ENCODE data around the gene GRHPR. TPM values are rescaled to one million over a fixed set of nuclear protein-coding genes. Genes with fewer than 3 reads are reported as not detected.

GRHPR gene
- total RNA-seq, result 84.3 to 101 TPM (median 86.3 TPM) in 3 replicates
- long read RNA-seq, transcript GRHPR-201 (9 exons, 1,280 nt), result major isoform, 59 of 229 reads
- long read RNA-seq, transcript GRHPR-203 (9 exons, 1,080 nt), result minor isoform, 17 of 229 reads
- long read RNA-seq, partial matches to known transcripts, result 138 of 229 reads
- long read RNA-seq, other reads (novel, unspliced or antisense), result 10 of 229 reads

- no peak for TF ChIP-seq CTCF (IDR thresholded peaks at IDR 0.05)
- Mint-ChIP-seq H3K27ac (ENCODE audit: unreplicated experiment) (peak within 1 kb of the TSS; percentile 88), H3K4me3 (ENCODE audit: unreplicated experiment) (peak within 1 kb of the TSS; percentile 92), H3K36me3 (ENCODE audit: low read depth) (peaks cover 11% of the 10 kb centered on the region), H3K4me1 (ENCODE audit: low read depth) (peaks cover 25% of the 10 kb centered on the region), H3K9me3 (ENCODE audit: low read depth) (no peaks in the 10 kb centered on the region), H3K27me3 (ENCODE audit: low read depth) (no peaks in the 10 kb centered on the region)
- no peak for DNase-seq (ENCODE audit: low spot score)
These were observed at the start of gene GRHPR for GRCh38 chr9:37422289-37423104. GRHPR (plus strand) TSS chr9:37422696; CDS start chr9:37422751, 55 bp downstream.

- Mint-ChIP-seq H3K27me3 (ENCODE audit: low read depth) (peaks cover 10% of the 10 kb centered on the region), H3K36me3 (ENCODE audit: low read depth) (no peaks in the 10 kb centered on the region), H3K4me1 (ENCODE audit: low read depth) (peaks cover 13% of the 10 kb centered on the region), H3K27ac (ENCODE audit: unreplicated experiment) (no peak overlapping the region), H3K9me3 (ENCODE audit: low read depth) (no peaks in the 10 kb centered on the region), H3K4me3 (ENCODE audit: unreplicated experiment) (no peak overlapping the region)
- DNase-seq (ENCODE audit: low spot score), result no peak
- TF ChIP-seq CTCF (IDR thresholded peaks at IDR 0.05), result no peak
These were observed 49.7 kb upstream of the GRHPR start for GRCh38 chr9:37372839-37373238.

- peaks cover 13% of the 10 kb centered on the region for H3K4me1 Mint-ChIP-seq (ENCODE audit: low read depth)
- no peak for TF ChIP-seq CTCF (IDR thresholded peaks at IDR 0.05)
- no peak for DNase-seq (ENCODE audit: low spot score)
- no peaks in the 10 kb centered on the region for H3K9me3 Mint-ChIP-seq (ENCODE audit: low read depth)
- peaks cover 13% of the 10 kb centered on the region for H3K27me3 Mint-ChIP-seq (ENCODE audit: low read depth)
- H3K4me3 Mint-ChIP-seq (ENCODE audit: unreplicated experiment), result no peak overlapping the region
- no peak overlapping the region for H3K27ac Mint-ChIP-seq (ENCODE audit: unreplicated experiment)
- H3K36me3 Mint-ChIP-seq (ENCODE audit: low read depth), result no peaks in the 10 kb centered on the region
These were observed 48.9 kb upstream of the GRHPR start for GRCh38 chr9:37373621-37374020.

GRCh38 chr9:37374892-37375291 lies 47.6 kb upstream of the GRHPR start:
- Mint-ChIP-seq H3K36me3 (ENCODE audit: low read depth) (no peaks in the 10 kb centered on the region), H3K4me1 (ENCODE audit: low read depth) (peaks cover 13% of the 10 kb centered on the region), H3K27ac (ENCODE audit: unreplicated experiment) (no peak overlapping the region), H3K27me3 (ENCODE audit: low read depth) (peaks cover 16% of the 10 kb centered on the region), H3K9me3 (ENCODE audit: low read depth) (no peaks in the 10 kb centered on the region), H3K4me3 (ENCODE audit: unreplicated experiment) (no peak overlapping the region)
- no peak for DNase-seq (ENCODE audit: low spot score)
- TF ChIP-seq CTCF (IDR thresholded peaks at IDR 0.05), result no peak

- TF ChIP-seq CTCF (IDR thresholded peaks at IDR 0.05), result no peak
- peaks cover 16% of the 10 kb centered on the region for H3K27me3 Mint-ChIP-seq (ENCODE audit: low read depth)
- no peak overlapping the region for H3K27ac Mint-ChIP-seq (ENCODE audit: unreplicated experiment)
- no peak overlapping the region for H3K4me3 Mint-ChIP-seq (ENCODE audit: unreplicated experiment)
- no peak for DNase-seq (ENCODE audit: low spot score)
- H3K4me1 Mint-ChIP-seq (ENCODE audit: low read depth), result no peaks in the 10 kb centered on the region
- peaks cover 4% of the 10 kb centered on the region for H3K36me3 Mint-ChIP-seq (ENCODE audit: low read depth)
- peaks cover 5% of the 10 kb centered on the region for H3K9me3 Mint-ChIP-seq (ENCODE audit: low read depth)
These were observed 44.5 kb upstream of the GRHPR start for GRCh38 chr9:37377688-37378612.
